Tibial nerve (tissue), 4 donors: Measurements from ENCODE around the gene FLVCR2. TPM values are rescaled to one million over a fixed set of nuclear protein-coding genes. Genes with fewer than 3 reads are reported as not detected.
A peak's percentile ranks its signal among the peaks of the same experiment; 100 is the strongest.

Source experiments
- DNase-seq, 2 donors: peaks; one replicate each; pipeline ENCODE4 v3.0.0-alpha.2; 2019; ENCODE audit warnings: low spot score in 2 of 2
- H3K27ac ChIP-seq, 4 donors: fragments of 200-600 bp; sonication (generic) in 3 of 4; one replicate each; pipeline ENCODE4 v1.5.1; 2017 to 2019; ENCODE audit warnings: mild to moderate bottlenecking in 1 of 4
- H3K27me3 ChIP-seq, 2 donors: fragments of 200-600 bp; sonication (generic) in 1 of 2; one replicate each; pipeline versions ENCODE4 v1.5.1 to v1.6.0; 2017 to 2019
- H3K36me3 ChIP-seq, 3 donors: fragments of 200-600 bp; sonication (generic); one replicate each; pipeline ENCODE4 v1.5.1; 2018 to 2019
- H3K4me1 ChIP-seq, 4 donors: fragments of 200-600 bp; sonication (generic) in 3 of 4; one replicate each; pipeline ENCODE4 v1.5.1; 2017 to 2019
- H3K4me3 ChIP-seq, 4 donors: fragments of 200-600 bp; sonication (generic) in 3 of 4; one replicate each; pipeline ENCODE4 v1.5.1; 2017 to 2019; ENCODE audit warnings: mild to moderate bottlenecking in 1 of 4, moderate library complexity in 1 of 4
- H3K9me3 ChIP-seq, 4 donors: fragments of 200-600 bp; sonication (generic) in 3 of 4; one replicate each; pipeline ENCODE4 v1.5.1; 2017 to 2019
- EP300 ChIP-seq, 2 donors: sonication (generic); formaldehyde crosslinking; IDR thresholded peaks; one replicate each; pipeline ENCODE4 v1.6.1; 2017; ENCODE audit warnings: antibody characterized with exemption in 2 of 2, mild to moderate bottlenecking in 1 of 2
- POLR2A ChIP-seq, 2 donors: fragments of 450-650 bp; IDR thresholded peaks; one replicate each; pipeline ENCODE4 v1.6.1; 2017; ENCODE audit warnings: antibody characterized with exemption in 2 of 2, mild to moderate bottlenecking in 2 of 2, moderate library complexity in 2 of 2
- WGBS, 2 donors: methylation state at CpG; one replicate each; pipeline ENCODE4 v1.1.5; 2018; 5-methylcytosine and 5-hydroxymethylcytosine counted together
- total RNA-seq, 4 donors: library from RNA; depleted of rRNA; stranded (reverse); fragments of >200 nt; gene quantifications; one replicate each; pipeline ENCODE4 v1.1.0, GENCODE V29; 2016
- TF ChIP-seq, protein P1 (sequence below), 5 experiments: fragments of 200-600 bp in 3 of 5; fragments of 450-650 bp in 2 of 5; sonication (generic) in 3 of 5; IDR thresholded peaks; one replicate each; pipeline ENCODE4 v1.5.1; 2016 to 2019; ENCODE audit warnings: antibody characterized with exemption in 5 of 5, mild to moderate bottlenecking in 3 of 5, moderate library complexity in 2 of 5

The FLVCR2 gene
- total RNA-seq, 4 donors from 2014 or later = 65.9 to 86.1 (median 74.4) TPM

DNA sequence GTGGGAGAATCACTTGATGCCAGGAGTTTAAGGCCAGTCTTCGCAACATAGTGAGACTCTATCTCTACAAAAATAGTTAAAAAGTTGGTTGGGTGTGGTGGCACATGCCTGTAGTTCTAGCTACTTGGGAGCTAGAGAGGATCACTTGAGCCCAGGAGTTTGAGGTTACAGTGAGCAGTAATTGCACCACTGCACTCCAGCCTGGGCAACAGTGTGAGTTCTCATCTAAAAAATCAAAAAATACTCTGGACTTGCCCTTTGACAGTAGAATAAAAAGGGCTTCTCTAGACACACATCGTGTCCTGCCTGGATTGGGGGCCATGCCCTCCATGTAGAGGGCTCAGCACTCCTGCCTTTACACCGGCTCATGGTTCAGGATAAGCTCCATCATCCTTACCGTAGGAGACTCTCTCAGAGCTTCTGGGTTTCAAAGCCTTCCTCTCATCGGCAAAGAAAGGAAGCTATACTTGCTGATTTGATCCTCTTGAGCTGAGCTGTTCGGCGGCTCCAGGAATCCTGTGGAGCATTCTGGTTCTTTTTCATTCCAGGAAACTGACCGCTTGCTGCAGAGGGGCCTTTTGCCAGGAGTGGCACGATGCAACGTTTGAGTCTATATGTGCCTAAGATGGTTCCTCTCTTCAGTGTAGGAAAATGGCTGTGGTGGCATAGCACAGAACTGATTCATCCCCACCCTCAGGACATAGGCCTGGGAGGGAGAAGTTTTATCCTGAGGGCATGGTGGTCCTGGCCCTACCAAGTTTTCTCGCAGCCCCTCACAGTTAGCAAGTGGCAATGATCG lies 29.6 kb downstream of the FLVCR2 start:
- H3K36me3 ChIP-seq = no peaks in the 10 kb centered on the region
- no peak for DNase-seq
- H3K4me3 ChIP-seq = no peak overlapping the region
- H3K27me3 ChIP-seq = no peaks in the 10 kb centered on the region
- WGBS, 2 donors = 86 to 92% methylated on average over 12 of the region's 12 CpGs
- peak overlapping the region in 2 of 4 donors; percentile 86 to 87 for H3K27ac ChIP-seq
- TF ChIP-seq EP300 (IDR thresholded peaks at IDR 0.05) (no peak), POLR2A (IDR thresholded peaks at IDR 0.05) (no peak)
- TF ChIP-seq, protein P1, sequence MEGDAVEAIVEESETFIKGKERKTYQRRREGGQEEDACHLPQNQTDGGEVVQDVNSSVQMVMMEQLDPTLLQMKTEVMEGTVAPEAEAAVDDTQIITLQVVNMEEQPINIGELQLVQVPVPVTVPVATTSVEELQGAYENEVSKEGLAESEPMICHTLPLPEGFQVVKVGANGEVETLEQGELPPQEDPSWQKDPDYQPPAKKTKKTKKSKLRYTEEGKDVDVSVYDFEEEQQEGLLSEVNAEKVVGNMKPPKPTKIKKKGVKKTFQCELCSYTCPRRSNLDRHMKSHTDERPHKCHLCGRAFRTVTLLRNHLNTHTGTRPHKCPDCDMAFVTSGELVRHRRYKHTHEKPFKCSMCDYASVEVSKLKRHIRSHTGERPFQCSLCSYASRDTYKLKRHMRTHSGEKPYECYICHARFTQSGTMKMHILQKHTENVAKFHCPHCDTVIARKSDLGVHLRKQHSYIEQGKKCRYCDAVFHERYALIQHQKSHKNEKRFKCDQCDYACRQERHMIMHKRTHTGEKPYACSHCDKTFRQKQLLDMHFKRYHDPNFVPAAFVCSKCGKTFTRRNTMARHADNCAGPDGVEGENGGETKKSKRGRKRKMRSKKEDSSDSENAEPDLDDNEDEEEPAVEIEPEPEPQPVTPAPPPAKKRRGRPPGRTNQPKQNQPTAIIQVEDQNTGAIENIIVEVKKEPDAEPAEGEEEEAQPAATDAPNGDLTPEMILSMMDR (IDR thresholded peaks at IDR 0.05) = no peak
- peaks cover 0 to 95% (median 36%) of the 10 kb centered on the region in 4 donors for H3K4me1 ChIP-seq
- H3K9me3 ChIP-seq = peaks cover 0 to 5% (median 0%) of the 10 kb centered on the region in 4 donors

DNA sequence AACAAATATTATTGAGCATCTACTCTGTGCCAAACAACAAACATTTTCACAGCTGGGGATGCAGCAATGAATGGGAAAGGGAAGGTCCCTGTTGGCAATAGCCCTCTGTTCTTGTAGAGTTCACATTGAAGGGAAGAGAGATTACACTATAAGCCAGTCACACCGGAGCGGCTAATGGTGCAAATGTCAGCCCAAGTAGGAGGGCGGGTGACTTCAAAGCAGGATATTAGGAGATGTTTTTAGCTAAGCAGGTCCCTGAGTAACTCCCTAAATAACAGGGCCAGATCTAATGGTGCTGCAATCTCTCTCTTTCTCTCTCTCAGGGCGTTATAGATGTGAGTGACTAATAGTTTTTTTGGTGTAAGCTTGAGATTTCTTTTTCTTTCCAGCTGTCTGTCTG lies 30.7 kb downstream of the FLVCR2 start:
- Histone ChIP-seq H3K36me3 (no peaks in the 10 kb centered on the region), H3K4me3 (no peak overlapping the region), H3K4me1 (peaks cover 0 to 85% (median 36%) of the 10 kb centered on the region in 4 donors), H3K9me3 (peaks cover 0 to 5% (median 0%) of the 10 kb centered on the region in 4 donors), H3K27me3 (no peaks in the 10 kb centered on the region), H3K27ac (peak overlapping the region; percentile 44 to 87 (median 69))
- no peak for DNase-seq
- TF ChIP-seq, protein P1 (IDR thresholded peaks at IDR 0.05) = no peak
- TF ChIP-seq POLR2A (IDR thresholded peaks at IDR 0.05) = no peak
- no peak for TF ChIP-seq EP300 (IDR thresholded peaks at IDR 0.05)
- WGBS, 2 donors = 58 to 65% methylated on average over 4 of the region's 4 CpGs

DNA sequence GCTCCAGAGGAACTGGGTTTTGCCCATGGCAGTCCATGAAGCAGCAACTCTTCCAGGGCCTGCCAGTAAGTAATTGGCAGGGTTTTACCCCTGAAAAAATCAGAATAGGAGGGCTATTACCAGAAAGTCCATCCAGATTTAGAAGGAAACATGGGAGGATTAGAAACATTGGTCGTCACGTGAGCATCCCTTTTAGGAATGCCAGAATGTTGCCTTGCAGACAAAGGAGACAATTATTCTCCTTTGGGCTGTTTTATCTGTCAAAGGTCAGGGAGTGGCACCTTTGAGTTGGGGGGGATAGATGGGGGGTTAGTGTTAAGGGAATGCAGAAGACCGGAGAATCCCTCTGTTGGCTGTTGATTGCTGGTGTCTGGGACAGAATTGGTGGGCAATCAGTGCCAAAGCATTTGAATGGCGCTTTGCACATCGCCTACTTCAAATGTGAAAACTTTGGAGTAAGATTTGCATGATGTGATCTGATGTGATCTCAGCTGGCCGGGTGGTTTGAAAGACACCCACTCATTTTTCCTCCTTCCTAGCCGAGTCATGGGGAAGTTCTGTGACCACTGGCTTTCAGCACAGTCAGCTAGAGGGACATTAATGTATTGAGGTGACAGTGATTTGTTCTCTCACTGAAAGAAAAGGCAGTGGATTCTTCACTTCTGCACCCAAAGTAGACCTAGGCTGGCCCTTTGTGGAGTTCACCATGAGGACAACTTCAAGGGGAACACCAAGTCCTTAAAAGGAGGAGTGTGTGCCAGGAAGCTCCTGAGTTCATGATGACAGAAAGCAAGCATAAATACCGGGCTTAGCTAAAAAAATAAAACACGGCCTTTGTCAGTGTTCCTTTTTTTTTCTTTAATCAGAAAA lies 31.4 kb downstream of the FLVCR2 start:
- TF ChIP-seq, protein P1 (IDR thresholded peaks at IDR 0.05) = no peak
- peak; percentile 43 to 80 for TF ChIP-seq EP300 (IDR thresholded peaks at IDR 0.05)
- Histone ChIP-seq H3K27ac (peak overlapping the region; percentile 44 to 87 (median 69)), H3K4me1 (peaks cover 0 to 80% (median 36%) of the 10 kb centered on the region in 4 donors), H3K27me3 (no peaks in the 10 kb centered on the region), H3K36me3 (no peaks in the 10 kb centered on the region), H3K4me3 (no peak overlapping the region), H3K9me3 (peaks cover 0 to 5% (median 0%) of the 10 kb centered on the region in 4 donors)
- WGBS, 2 donors = 30 to 32% methylated on average over 9 of the region's 9 CpGs
- peak in 1 of 2 donors; percentile 58 for DNase-seq

DNA sequence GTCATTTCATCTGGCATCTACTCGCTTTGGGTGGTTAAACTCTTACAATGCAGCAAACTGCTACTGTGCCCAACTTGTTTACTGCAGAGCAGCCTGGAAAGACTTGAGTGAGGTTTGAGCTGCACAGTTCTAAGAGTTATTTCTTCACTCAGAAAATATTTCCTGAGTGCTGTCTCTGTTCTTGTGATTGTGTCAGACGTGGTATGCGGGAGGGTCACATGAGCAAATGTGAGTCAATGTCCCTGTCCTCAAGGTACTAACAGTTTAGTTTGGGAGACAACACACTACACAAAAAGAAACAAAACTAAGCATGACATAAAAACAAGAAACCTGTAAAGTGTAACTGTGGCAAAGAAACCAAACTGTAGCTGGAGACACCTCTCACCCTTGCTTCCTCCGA lies 32.4 kb downstream of the FLVCR2 start:
- no peak for DNase-seq
- peaks cover 0 to 79% (median 32%) of the 10 kb centered on the region in 4 donors for H3K4me1 ChIP-seq
- peak overlapping the region; percentile 38 to 87 (median 69) for H3K27ac ChIP-seq
- no peak overlapping the region for H3K4me3 ChIP-seq
- TF ChIP-seq, protein P1 (IDR thresholded peaks at IDR 0.05) = no peak
- TF ChIP-seq EP300 (IDR thresholded peaks at IDR 0.05) (no peak), POLR2A (IDR thresholded peaks at IDR 0.05) (no peak)
- H3K9me3 ChIP-seq = peaks cover 0 to 5% (median 0%) of the 10 kb centered on the region in 4 donors
- no peaks in the 10 kb centered on the region for H3K27me3 ChIP-seq
- 67 to 69% methylated on average over 4 of the region's 4 CpGs for WGBS, 2 donors
- no peaks in the 10 kb centered on the region for H3K36me3 ChIP-seq
